KOPT-K1 (cell line): ENCODE measurements around the gene PFN1.
A peak's percentile ranks its signal among the peaks of the same experiment; 100 is the strongest.

ENCODE experiments used
- H3K27ac ChIP-seq: fragments of 200-600 bp; sonication (generic); 2 replicates; pipeline ENCODE4 v1.5.1; 2016; ENCODE audit warnings: antibody characterized with exemption, mild to moderate bottlenecking, low read depth, low read length; ENCODE audit not compliant: poor library complexity, severe bottlenecking
- H3K36me3 ChIP-seq: fragments of 200-600 bp; sonication (generic); 2 replicates; pipeline ENCODE4 v1.5.1; 2017; ENCODE audit warnings: antibody characterized with exemption, mild to moderate bottlenecking, low read length, moderate library complexity; ENCODE audit not compliant: insufficient read depth
- H3K9me3 ChIP-seq: fragments of 200-600 bp; sonication (generic); 2 replicates; pipeline ENCODE4 v1.5.1; 2017; ENCODE audit warnings: antibody characterized with exemption, low read length, mild to moderate bottlenecking; ENCODE audit not compliant: insufficient read depth, poor library complexity, severe bottlenecking

PFN1 gene

DNA sequence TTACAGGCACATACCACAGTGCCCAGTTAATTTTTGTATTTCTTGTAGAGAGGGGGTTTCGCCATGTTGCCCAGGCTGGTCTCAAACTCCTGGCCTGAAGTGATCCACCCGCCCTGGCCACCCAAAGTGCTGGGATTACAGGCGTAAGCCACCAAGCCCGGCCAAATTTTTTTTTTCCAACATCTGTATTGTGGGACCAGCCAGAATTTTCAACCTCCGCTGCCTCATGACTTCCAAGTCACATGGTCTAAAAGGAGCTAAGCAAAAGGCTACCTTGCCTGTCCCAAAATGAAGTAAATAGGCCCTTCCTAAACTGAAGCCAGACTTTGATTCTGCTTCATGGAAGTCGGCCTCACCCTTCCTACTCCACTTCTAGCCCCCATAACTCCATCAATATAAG is 23.5 kb upstream of the PFN1 start:
- peaks cover 50% of the 10 kb centered on the region for H3K36me3 ChIP-seq
- no peak overlapping the region for H3K27ac ChIP-seq
- H3K9me3 ChIP-seq: no peaks in the 10 kb centered on the region

DNA sequence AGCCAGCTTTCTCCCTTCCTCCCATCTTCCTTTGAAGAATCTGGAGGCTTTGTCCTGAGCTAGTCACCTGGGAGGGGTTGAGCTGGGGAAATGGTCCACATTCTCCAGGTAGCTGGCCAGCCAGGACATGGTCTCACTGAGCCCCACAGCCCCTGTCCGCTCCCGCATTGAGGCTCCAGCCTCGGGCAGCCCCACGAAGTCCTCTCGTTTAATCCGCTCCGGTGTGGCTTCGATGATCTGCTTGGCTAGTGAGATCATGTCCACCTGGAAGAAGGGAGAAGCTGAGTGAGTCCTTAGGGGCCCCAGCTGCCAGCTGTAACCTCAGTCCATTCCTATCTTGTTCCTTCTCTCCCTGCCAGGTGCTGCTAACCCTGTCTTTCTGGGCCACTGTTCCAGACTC is 21.9 kb upstream of the PFN1 start:
- Histone ChIP-seq H3K36me3 (peaks cover 46% of the 10 kb centered on the region), H3K27ac (no peak overlapping the region)

DNA sequence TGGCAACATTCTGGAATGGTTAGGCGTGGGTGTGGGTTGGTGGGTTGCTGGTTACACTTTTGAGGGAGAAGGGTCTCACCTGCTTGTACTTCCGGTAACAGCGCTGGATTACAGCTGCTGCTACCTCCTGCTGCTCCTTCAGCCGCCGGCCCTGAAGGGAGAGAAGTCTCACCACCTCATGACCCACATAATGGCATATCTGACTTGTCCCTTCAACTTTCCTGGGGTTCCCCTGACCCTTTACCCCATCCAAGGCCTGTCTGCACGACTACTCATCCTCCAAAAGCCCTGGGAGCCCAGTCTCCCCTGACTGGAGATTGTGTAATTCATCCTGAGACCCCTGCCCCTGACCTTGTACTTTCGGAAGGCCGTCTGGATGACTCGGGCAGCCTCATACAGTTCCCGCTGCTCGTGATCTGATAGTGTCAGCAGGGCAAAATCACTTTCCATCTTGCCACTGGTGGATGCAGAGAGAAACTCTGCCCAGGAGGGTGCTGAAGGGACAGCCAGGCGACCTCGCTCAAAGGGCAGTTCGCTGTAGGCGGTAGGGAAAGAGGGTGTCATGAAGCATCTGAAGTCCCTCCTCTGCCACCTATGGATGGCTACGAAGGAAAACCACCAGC is 21.3 kb upstream of the PFN1 start:
- H3K36me3 ChIP-seq: peaks cover 46% of the 10 kb centered on the region
- no peak overlapping the region for H3K27ac ChIP-seq
- no peaks in the 10 kb centered on the region for H3K9me3 ChIP-seq

More for the DNA sequence above, 21.9 kb upstream of the PFN1 start:
- no peaks in the 10 kb centered on the region for H3K9me3 ChIP-seq

DNA sequence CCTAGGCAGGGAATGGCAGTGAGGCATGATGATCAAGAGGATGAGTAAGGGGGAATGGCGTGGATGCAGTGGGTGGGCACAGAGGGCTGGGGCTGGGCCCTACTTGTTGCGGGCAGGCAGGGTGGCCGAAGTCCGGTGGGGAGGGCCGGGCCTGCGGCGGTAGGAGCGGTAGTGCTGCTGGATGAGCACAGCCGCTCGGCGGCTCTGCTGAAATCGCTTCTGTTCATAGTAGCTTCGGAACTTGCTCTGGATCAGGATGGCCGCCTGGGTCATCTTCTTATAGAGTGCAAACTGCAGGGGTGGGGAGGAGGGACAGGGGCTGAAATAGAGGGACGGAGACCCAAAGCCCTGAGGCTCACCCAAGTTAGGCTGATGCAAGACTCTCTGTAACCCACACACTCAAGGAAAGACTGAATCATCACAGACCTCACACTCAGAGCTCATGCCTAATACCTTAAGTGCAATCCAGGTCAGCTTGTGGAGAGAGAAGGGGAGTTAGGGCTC is 20.8 kb upstream of the PFN1 start:
- Histone ChIP-seq H3K27ac (peak overlapping the region; percentile 84), H3K9me3 (no peaks in the 10 kb centered on the region), H3K36me3 (peaks cover 43% of the 10 kb centered on the region)

DNA sequence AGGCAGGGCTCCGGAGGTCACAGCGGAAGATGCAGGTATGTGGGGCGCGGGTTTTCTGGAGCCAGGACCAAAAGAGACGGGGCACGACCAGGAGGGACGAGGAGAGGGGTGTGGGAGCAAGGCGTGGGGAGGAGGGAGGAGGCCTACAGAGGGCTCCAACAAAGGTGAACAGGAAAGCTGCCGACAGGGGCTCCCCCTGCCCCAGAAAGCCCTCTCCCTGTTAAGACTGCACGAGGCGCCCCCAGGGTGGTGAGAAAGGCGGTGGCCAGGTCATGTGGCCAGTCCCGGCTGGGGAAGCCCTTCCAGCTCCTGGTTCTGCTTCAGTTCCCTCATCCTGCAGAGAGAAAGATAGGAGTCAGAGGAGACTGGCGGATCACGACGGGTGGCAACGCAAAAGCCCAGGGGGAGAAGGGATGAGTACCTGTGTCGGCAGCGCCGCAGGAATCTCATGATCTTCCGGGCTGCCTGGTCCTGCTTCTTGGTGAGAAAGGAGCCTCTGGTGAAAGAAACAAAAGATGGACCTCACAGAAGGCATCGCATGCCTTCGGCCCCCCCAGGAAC is 20.2 kb upstream of the PFN1 start:
- Histone ChIP-seq H3K9me3 (no peaks in the 10 kb centered on the region), H3K27ac (peak overlapping the region; percentile 84), H3K36me3 (peaks cover 38% of the 10 kb centered on the region)

DNA sequence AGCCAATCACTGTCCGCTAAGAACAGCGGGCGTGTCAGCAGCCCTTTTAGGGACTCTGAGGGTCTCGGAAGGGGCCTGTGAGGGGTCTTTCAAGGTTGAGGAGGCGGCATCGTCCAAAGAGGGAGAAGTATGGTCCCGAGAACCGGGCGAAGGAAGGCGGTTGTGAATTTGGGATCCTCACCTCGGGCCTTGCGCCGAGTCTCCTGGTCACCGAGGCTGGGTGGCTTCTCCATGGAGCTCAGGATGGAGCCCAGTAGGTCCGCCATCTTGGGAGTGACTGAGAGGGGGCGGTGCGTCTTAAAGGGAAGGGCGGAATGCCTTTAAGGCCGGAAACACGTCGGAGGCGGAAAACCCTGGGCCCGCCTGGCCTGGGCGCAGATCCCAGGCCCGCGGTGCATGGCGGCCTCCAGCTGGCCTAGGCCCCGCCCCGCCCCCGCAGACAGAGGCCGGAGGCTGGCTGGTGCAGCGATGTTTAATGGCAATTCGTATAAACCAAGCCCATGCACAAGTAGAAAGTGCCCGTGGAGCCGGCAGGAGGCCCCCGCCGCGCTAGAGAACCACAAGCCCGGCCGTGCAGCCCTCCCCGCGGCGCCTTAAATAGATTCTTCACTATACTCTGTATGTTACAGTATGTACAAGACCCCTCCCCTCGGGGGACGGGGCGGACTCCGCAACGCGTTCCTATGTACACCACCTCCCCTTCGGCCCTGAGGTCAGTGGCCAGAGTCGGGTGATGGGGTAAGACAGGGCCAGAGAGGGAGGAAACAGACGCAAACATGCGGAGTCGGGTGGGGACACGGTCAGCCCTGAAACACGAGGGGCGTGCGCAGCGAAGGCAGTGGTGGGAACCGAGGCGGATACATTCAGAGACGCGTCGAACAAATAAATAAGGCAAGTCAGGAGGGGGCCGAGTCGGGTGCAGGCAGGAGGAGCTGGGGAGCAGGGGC is 19.5 kb upstream of the PFN1 start, which contains the start of gene SPAG7:
Gene SPAG7, minus strand, starts transcription at position 279 of the 947 bp plus-strand sequence. Its CDS starts 13 bp downstream, at position 266.
- Histone ChIP-seq H3K9me3 (no peaks in the 10 kb centered on the region), H3K36me3 (peaks cover 30% of the 10 kb centered on the region), H3K27ac (peak within 1 kb of the TSS; percentile 84)

DNA sequence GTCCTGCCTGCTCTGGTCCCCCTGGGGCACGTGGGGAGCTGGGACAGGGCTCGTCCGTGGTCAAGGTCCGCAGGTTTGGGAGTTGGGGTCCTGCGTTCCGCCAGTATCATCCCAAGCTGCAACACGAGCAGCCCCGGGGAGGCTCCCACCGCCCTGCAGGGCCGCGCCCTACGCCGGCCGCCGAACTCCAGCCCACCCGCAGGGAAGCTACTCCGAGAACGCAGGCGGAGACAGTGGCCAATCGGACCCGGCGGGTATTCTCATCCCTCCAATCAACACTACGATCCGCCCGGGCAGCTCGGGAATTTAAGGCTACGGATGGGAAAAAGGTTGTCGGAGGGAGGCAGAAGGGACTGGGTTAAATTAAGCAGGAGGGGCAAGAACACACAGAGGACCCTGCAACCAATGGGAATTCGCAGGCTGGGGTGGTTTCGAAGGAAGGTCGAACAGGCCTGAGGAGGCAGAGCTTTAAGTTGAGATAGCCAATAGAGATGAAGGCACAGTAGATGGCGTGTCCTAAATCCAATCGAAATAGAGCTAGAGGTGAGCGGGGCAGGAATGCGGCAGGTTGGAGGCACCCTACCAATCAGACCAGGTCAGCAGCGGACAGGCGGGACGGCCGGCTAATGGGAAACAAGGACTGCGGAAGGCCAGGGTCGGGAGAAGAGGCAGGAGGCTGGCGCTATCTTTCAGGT is 18.7 kb upstream of the PFN1 start:
- no peaks in the 10 kb centered on the region for H3K9me3 ChIP-seq
- H3K36me3 ChIP-seq: peaks cover 22% of the 10 kb centered on the region; the same call in 1 of the 2 replicates
- H3K27ac ChIP-seq: peak overlapping the region; percentile 84

DNA sequence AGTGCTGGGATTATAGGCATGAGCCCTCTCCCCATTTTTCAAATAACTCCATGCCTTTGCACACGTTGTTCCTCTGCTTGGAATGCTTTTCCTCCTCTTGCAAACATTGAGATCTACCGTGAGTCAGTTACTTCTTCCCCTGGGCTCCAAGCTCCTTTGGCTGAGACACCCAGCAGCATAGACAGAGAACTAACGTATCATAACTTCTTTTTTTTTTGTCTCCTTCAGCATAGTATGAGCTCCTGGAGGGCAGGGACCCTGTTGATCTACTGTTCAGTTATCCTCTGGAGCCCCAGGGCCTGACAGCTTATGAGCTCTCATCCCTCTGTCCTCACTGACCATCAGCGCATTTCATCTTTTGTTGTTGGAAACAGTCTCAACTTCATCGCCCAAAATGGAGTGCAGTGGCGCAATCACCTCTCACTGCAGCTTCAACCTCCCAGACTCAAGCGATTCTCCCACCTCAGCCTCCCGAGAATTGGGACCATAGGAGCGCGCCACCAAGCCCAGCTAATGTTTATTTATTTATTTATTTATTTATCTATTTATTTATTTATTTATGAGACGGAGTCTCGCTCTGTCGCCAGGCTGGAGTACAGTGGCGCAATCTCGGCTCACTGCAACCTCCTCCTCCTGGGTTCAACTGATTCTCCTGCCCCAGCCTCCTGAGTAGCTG is 17.1 kb upstream of the PFN1 start:
- H3K27ac ChIP-seq: no peak overlapping the region

DNA sequence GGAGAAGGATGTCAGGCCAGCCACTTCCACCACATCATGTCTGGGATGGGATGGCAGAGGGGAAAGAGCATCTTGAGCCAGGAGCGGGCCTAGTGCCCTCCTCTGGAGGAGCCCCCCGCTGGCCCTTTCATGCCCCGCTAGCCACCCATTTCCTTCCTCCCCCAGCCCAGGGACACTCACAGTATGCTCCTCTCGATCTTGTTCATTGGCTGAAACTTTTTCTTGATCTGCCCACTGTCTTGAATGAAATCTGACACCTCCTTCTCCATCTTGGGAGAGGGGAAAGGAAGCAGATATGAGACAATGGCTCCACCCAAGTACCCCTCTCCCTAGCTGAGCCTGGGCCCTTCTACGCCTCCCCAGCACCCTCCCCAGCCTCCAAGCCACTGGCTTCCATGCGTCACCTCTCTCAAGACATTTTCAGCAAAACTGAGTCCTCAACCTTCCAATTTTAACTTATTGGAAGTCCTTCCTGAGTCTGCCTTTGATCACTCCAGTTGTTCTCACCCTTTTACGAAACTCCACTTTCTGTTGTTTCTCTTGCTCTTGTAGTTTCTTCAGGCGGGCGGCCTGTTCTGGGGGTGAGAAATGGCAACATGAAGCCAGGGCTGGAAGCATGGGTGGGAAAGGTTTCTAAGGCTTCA is 12.1 kb upstream of the PFN1 start:
- H3K36me3 ChIP-seq: peaks cover 35% of the 10 kb centered on the region
- H3K9me3 ChIP-seq: no peaks in the 10 kb centered on the region
- H3K27ac ChIP-seq: no peak overlapping the region

More for the DNA sequence above, 17.1 kb upstream of the PFN1 start:
- Histone ChIP-seq H3K36me3 (peaks cover 19% of the 10 kb centered on the region), H3K9me3 (no peaks in the 10 kb centered on the region)

DNA sequence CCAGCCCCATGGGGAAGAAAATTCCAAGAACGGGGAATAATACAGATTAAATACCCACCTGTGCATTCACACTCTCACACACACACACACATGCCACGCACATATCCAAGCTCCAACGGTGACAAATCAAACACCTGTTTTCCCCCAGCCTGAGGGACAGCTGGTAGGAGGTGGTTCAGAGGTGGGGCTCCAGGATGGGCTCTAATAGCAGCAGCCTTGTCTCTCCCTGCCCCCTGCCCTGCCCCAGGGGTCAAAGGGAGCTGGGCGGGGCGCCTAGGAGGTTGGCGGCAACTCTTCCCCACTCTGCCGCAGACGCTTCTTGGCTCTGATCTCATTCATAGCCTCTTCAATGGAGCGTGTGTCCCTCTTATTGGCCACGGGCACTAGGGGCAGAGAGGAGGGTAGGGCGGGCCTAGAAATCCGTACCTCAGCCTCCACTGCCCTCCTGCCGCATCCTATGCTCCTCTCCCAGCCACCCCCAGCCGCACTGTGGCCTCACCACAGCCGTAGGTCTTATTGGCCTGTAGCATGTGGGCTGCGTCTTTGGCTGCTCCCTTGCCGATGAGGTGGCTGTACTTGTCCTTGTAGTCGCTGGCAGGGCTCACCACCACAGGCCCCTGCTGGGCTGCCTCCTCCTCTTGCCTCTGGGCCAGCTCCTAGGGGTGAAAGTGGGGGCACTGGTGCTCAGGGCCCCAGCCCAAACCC is 11.1 kb upstream of the PFN1 start:
- Histone ChIP-seq H3K36me3 (peaks cover 35% of the 10 kb centered on the region), H3K27ac (no peak overlapping the region), H3K9me3 (no peaks in the 10 kb centered on the region)

DNA sequence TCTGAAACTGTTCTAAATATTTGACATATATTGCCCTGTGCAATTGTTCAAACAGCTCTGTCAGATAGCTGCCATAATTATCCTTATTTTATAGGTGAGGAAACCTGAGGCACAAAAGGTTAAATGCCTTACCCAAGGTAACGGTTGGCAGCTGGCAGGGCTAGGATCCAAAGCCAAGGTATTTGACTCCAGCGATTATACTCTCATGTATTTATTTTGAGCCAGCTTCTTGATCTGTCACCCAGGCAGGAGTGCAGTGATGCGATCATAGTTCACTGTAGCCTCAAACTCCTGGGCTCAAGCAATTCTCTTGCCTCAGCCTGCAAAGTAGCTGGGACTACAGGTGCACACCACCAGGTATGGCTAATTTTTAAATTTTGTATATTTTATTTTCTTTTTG is 9.8 kb upstream of the PFN1 start:
- no peaks in the 10 kb centered on the region for H3K9me3 ChIP-seq

DNA sequence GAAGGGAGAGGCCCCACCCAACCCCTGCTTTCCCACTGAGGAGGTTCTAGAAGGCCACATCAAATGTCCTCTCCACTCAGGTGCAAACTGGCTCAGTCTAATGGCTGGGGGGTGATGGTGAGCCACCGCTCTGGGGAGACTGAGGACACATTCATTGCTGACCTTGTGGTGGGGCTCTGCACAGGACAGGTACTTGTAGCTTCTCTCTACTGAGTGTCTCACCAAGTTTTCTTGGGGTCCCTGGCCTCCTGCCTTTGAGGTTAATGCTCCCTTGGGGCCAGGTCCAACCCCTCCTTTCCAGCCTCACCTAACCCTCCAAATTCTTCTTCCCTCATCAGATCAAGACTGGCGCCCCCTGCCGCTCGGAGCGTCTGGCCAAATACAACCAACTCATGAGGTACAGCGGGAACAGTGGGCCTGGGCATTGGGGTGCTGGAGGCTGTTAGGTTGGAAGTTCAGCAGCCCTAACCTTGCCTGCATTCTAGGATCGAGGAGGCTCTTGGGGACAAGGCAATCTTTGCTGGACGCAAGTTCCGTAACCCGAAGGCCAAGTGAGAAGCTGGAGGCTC is 8.2 kb upstream of the PFN1 start:
- no peak overlapping the region for H3K27ac ChIP-seq

More for the DNA sequence above, 9.8 kb upstream of the PFN1 start:
- no peak overlapping the region for H3K27ac ChIP-seq
- peaks cover 35% of the 10 kb centered on the region for H3K36me3 ChIP-seq

DNA sequence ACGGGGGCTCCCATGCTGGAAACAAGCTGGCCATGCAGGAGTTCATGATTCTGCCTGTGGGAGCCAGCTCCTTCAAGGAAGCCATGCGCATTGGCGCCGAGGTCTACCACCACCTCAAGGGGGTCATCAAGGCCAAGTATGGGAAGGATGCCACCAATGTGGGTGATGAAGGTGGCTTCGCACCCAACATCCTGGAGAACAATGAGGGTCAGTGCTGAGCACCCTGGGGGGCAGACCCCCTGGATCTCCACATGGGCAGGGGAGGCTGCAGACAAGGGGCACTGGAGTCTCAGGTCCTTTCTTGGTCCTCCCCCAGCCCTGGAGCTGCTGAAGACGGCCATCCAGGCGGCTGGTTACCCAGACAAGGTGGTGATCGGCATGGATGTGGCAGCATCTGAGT is 6.8 kb upstream of the PFN1 start:
- H3K27ac ChIP-seq: no peak overlapping the region
- H3K36me3 ChIP-seq: peaks cover 24% of the 10 kb centered on the region

More for the DNA sequence above, 8.2 kb upstream of the PFN1 start:
- H3K9me3 ChIP-seq: no peaks in the 10 kb centered on the region
- peaks cover 35% of the 10 kb centered on the region for H3K36me3 ChIP-seq

More for the DNA sequence above, 6.8 kb upstream of the PFN1 start:
- no peaks in the 10 kb centered on the region for H3K9me3 ChIP-seq
